ENCODE data around the gene SPACA6.

The SPACA6 gene

DNA sequence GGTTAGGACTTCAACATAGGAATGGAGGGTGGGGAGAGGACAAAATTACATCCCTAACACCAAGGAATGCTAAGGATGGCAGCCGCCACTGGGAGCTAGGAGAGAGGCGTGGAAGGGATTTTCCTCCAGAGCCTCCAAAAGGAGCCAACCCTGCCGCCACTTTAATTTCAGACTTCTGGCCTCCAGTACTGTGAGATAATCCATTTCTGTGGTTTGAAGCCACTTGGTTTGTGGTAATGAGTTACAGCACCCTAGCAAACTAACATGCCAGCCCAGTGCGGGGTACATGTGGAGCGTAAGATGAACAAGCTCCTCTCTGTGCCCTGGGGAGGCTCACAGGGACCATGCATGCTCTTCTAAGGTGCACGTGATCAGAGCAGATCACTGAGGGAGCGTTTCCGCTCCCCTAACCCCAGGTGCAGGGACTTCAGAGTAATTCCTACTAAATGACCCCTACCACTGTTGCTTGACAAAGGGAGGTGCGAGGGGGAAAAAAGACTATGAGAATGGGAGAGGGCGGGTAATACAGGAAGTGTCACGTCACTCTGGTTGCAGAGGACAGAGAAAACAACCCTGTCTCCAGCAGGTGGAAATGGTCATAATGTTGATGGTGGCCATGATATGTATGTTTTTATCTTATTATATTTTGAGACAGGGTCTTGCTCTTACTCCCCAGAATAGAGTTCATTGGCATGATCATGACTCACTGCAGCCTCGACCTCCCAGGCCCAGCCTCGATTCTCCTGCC, 46.5 kb downstream of the SPACA6 start:
- FAIRE-seq, result no peak

DNA sequence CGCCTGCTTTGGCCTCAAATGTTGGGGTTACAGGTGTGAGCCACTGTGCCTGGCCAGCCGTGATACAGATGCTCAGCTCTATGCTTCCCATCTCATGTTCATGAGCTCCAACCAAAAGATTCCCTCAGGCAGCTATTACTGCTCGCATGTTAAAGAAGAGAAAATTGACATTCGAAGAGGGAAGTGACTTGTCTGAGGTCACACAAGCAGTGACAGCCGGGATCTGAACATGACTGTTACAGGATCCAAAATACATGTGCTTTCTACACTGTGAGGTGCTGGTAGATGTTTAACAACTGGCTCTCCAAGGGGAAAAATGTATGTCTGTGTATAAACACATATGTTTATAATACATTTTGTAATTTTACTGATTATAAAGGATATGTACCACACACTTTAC, 47.2 kb downstream of the SPACA6 start:
- FAIRE-seq, result no peak

DNA sequence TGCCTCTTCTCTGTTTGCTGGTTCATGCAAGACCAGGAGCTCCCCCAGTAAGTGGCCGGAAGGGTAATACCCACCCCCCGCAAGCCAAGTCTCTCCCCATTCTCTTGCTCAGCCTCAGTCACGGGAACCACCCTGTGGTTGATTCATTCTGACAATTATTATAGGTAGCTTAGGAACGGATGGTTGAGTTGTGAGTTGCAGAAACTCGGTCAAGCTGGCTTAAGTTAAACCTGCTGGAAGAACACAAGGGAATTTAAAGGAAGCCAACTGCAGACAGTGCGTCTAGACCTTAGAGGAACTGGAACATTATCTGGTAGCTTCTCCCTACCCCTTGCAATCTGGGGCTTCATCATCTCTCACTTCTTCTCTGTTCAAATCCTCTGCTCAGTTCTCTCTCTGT, 49.7 kb downstream of the SPACA6 start:
- FAIRE-seq, result no peak

DNA sequence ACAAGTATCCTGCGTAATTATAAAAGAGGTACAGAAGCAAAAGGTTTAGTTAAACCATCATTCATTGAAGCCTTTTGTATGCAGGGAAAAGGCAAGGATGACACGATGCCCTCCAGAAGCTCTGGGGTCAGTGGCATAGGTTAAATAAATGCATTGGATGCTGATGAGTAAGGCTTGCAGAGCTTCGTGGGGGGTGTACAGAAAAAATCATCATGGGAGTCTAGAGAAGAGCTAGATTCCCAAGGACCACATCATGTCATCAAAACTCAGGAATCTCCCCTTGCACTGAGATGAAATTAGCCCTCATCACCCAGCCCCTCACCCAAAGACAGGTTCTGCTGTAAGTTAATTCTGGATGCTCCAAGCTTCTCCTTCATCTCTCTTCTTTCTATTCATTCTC, 50.3 kb downstream of the SPACA6 start:
- no peak for FAIRE-seq

DNA sequence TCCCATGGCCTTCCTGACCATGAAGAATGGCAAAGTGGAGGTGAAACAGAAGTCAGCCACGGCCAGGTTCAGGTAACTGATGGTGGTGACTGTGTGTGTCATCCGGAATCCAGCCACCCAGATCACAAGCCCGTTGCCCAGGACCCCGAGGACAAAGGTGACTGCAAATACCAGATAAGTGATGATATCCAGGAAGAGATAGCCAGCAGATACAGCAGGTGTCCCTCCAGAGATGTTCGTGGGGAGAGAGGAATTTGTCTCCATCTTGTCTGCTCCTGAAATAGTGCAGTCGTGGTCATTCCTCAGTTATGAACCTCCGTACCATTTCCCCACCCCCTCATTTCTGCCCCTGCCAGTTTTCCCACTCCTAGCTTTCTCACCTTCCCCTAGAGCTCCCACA, 53.6 kb downstream of the SPACA6 start:
- FAIRE-seq, result no peak

DNA sequence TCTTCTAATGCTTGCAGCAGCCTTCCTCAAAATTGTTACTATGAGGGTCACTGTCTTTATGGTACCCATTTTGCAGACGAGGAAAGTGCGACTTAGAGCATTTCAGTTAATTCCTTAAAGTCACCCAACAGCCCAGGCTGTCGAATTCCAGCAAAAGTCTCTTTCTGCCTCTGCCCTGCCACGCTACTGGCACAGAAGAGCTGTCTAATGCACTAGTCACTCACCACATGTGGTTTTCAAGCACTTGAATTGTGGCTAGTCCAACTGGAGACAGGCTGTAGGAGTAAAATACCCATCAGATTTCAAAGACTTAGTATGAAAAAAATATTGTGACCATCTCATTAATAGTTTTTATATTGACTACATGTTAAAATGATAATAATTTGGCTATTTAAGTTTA, 56.8 kb downstream of the SPACA6 start:
- FAIRE-seq, result no peak

DNA sequence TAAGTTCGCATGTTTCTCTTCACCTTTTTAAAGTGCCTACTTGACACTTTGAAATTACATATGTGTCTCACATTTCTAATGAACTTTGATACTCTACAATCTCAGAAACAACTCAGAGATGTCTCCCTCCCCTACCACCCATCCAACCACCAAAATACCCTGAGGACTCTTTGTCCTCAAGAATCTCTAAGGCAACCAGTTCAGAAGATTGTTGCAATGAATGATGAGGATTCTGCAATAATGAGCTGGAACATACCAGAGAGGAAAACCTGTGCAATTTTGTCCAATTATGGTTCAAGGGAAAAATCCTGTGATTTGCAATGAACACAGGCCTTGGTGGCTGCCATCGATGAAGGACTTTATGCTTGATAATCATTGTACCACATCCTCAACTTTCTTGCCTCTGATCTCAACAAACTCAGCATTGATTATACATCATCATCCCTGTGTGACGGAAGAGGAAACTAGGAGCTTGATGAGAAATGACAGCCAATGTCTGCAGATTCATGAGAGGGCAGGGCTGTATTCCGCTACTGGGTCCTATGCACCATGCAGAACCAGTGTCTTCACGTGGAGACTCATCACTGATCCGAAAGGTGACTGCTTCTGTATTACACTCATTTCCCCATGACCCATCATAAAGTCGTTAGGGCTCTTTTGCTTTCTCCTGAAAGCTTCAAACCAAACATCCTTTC, 57.4 kb downstream of the SPACA6 start:
- FAIRE-seq, result no peak

DNA sequence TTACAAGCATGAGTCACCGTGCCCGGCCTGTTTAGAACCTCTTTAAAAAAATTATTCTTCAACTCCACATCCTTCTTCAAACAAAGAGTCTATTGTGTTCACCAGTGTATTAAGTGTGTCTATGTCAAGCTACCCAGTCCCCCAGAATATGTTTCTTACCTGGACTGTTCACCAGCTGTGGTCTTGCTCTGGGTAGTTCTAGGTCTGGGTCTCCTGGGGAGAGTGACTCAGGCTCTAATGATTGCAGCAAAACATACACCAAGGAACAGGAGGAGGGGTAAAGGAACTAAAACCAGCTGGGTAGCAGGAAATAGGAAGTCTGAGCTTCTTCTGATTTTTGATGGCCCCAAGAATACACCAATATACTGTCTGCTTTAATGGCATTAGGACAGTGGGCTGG, 58.5 kb downstream of the SPACA6 start, which contains the start of gene FPR1:
TSS of gene FPR1 (minus strand) at position 224 of the 400 bp plus-strand sequence. CDS start 4,884 bp downstream, outside the sequence.
- FAIRE-seq, result no peak

DNA sequence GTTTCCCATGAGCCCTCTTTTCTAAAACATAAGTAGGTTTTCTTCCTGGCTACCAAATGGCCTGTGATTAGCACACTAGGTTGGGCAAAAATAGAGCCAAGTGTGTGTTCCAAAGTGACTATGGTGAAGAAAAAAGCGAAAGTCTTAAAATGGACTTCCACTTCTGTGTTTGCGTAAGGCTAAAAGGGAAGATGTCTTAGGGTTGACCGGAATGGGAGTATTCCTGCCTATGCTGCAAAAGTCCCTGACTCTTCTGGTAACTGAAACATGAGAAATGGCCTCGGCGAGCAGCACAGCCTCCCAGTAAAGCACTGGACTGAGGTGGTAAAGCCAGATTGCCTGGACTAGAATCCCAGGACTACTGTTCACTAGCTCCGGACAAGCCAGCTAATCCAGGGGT, 61.0 kb downstream of the SPACA6 start:
- no peak for FAIRE-seq

DNA sequence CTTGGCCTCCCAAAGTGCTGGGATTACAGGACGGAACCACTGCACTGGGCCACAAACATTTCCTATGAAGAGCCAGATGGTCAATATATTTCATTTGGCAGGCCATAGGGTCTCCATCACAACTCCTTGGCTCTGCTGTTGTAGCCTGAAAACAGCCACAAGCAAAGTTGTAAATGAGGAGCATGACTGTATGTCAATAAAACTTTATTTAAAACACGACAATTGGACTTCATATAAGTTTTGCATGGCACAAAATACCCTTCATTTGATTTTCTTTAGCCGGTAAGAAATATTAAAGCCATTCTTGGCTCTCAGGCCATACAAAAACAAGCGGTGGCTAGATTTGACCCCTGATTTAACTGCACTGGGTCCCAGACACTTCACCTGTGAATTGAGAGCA, 61.6 kb downstream of the SPACA6 start:
- FAIRE-seq, result no peak

Measured in TTC549 (cell line).